GM13976 (cell line): ENCODE measurements around the gene CEP20.

Experiments used
- DNase-seq: peaks from one replicate; pipeline ENCODE4 v3.0.0; 2012; ENCODE audit warnings: low spot score
- CTCF ChIP-seq: IDR thresholded peaks from 2 replicates; pipeline ENCODE4 v1.5.1; 2012; ENCODE audit warnings: borderline replicate concordance, mild to moderate bottlenecking; ENCODE audit not compliant: insufficient read depth; ENCODE audit errors: extremely low read depth, missing control alignments, control extremely low read depth
- in situ Hi-C: fragments of 300-500 bp; cut with MboI; formaldehyde crosslinking; loops from one replicate; pipeline ENCODE4 v1.12.0; 2022; ENCODE audit warnings: low sequenced_read_pairs, mixed read lengths, inconsistent platforms; ENCODE audit not compliant: unreplicated experiment

The CEP20 gene

DNA sequence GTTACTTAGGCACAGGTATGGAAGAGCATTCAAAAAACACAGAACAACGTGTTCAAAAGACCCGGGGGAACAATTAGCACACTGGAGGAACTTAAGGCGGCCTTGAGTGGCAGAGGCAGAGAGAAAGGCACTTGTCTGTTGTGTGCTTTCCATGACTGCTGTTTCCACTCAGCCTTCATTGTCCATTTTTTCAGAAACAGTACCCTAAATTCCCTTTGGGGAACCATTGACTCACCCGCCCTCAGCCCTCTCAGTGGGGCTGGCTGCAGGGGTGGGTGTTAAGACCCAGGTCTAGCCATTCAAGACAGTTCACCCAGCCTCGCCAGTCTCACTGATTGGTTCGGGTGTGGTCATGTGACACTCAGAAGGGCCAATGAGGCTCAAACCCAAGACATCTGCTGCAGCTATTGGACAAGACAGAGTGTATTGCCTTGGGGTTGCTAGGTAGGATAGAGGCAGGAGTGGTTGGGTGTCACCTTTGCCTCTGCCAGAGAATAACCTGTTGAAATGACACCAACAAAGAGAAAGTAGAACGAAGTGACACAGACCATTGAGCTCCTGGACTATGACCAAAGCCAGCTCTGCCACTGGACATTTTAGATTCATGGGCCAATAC, 19.6 kb upstream of the CEP20 start:
- TF ChIP-seq CTCF = no peak
- DNase-seq = peak; percentile 87
- in situ Hi-C loops = no loop called here

DNA sequence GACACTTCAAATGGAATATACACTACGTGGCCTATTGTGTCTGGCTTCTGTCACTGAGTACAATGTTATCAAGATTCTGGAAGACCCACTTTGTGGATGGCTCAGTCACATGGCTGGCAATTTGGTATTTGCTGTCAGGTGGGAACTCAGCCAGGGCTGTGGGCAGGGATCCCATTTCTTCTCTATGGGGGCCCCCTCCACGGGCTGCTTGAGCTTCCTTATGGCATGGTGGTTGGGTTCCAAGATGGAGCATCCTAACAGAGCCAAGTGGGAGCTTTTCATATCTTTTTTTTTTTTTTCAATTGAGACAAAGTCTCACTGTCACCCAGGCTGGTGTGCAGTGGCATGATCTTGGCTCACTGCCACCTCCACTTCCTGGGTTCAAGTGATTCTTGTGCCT, 18.0 kb upstream of the CEP20 start:
- in situ Hi-C loops = no loop called here
- no peak for DNase-seq
- no peak for TF ChIP-seq CTCF

GRCh38 chr16:15903960-15904359, 15.6 kb upstream of the CEP20 start:
- TF ChIP-seq CTCF = no peak
- no peak for DNase-seq
- in situ Hi-C loops = no loop called here

DNA sequence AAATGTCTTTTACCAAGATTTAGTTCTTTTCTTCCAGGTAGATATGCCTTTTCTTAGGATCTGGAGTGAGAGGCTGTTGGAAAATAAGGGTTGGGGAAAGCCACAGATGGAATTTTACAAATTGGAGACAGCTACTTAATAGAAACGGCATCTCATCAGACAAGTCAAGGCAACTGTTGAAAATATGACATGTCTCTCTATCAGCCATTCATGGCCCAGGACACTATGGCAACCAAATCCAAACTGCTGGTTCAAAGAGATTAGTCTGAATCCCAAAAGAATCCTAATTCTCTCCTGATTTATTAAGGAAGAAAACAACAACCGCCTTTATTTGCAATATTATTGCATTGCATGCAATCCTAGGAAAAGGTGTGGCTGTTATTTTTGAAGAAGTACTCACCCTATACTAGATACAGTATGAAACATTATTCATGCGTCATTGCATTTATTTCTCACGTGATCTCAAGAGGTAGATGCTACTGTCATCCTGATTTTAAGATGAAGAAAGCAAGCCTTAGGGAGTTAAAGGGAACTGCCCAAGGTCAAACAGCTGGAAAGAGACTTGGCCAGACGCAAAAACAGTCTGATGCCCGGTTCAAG, 12.6 kb upstream of the CEP20 start:
- in situ Hi-C loops = no loop called here
- TF ChIP-seq CTCF = no peak
- no peak for DNase-seq

- TF ChIP-seq CTCF = no peak
- no peak for DNase-seq
- in situ Hi-C loops = no loop called here
Measured at GRCh38 chr16:15900357-15900756, 12.0 kb upstream of the CEP20 start.

DNA sequence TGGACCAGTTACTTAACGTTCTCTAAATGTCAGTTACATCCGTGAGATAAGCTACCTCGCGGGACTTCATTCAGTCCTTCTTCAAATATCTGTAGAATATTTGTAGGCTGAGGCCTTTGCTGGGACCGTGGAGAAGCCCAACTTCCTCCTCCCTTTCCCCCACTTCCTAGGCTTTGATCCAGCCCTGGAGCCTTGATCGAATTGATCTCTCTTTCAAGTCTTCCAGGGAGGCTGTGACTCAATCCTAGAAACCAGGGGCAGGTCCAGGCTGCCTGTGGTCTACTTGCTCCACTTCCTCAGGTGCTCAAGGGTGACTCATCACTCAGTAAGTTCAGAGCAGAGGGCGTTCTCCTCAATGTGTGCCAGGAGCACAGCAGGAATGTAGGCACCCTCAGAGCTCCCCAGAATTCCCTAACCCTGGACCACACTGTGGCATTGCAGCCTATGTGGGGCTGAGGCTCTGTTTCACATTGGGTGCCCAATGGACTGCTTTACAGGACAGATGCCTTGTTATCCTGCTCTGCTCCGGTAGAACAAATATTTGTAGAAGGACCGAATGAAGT, 11.2 kb upstream of the CEP20 start:
- DNase-seq = peak; percentile 52
- no peak for TF ChIP-seq CTCF
- in situ Hi-C loops = no loop called here
